HG02943 (cell line): ENCODE results near the gene UFSP1.
A peak's percentile ranks its signal among the peaks of the same experiment; 100 is the strongest.

ENCODE experiments used
- ATAC-seq: cut with Tn5 transposase; IDR thresholded peaks from one replicate; pipeline ENCODE4 v1.9.1; 2021; ENCODE audit warnings: mild to moderate bottlenecking, low read depth, moderate library complexity; ENCODE audit not compliant: unreplicated experiment

UFSP1 gene

GRCh38 chr7:100895956-100896731 is 6.6 kb upstream of the UFSP1 start:
- ATAC-seq = no peak

DNA sequence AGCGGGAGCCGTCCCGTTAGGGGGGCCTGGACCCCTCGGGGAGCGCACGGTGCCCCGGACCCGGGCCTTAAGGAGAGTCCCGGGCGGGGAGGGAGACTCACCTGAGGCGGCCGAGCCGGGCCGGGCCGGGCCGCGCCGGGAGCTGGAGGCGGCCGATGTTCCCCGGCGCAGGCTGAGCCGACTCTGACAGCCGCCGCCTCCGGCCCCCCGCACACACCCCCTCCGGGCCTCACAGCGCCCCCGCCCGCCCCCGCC is 6.1 kb upstream of the UFSP1 start, which contains the start of gene ACHE:
ACHE (minus strand) TSS at position 188 of the 255 bp plus-strand sequence. CDS start 1,656 bp downstream, outside the sequence.
- ATAC-seq = no peak

DNA sequence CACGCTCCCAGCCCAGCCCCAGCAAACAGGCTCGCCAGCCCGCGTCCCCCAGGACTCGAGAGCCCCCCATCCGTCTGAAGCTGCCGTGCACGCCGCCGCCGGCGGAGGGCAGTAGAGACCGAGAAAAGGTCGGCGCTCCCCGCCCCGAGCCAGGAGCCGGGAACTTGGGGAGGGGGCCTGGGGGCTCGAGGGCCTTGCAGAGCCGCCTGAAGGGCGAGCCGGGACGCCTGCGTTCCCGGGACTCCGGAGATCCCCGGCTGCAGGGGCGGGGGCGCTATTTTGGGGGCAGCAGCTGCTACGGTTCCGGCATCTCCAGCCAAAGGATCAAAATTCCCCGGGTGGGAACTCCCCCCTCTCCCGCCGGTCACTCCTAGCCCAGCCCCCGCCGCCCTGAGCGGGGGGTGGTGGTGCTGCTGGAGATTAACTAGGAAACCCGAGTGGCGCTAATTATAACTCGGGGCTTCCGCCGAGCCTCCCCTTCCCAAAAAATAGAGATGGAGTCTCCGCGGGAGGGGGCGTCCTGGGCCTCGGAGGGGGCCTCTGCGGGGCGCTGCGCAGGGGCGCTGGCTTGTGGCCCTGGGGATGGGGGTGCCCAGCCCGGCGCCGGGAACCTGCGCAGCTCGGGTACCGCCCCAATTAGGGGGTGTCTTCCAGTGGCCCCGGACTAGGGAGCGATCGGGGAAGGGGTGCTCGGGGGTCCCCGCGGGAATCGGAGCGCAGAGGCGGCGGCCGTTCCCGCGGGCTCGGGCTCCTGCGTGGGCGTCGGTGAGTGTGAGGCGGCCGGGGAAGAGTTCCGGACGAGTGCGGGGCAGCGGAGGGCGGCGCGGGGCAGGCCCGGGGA is 5.6 kb upstream of the UFSP1 start:
- no peak for ATAC-seq

- no peak for ATAC-seq
These were observed 4.6 kb upstream of the UFSP1 start for GRCh38 chr7:100893910-100894721.

GRCh38 chr7:100893318-100893895 is 3.9 kb upstream of the UFSP1 start:
- ATAC-seq = no peak

DNA sequence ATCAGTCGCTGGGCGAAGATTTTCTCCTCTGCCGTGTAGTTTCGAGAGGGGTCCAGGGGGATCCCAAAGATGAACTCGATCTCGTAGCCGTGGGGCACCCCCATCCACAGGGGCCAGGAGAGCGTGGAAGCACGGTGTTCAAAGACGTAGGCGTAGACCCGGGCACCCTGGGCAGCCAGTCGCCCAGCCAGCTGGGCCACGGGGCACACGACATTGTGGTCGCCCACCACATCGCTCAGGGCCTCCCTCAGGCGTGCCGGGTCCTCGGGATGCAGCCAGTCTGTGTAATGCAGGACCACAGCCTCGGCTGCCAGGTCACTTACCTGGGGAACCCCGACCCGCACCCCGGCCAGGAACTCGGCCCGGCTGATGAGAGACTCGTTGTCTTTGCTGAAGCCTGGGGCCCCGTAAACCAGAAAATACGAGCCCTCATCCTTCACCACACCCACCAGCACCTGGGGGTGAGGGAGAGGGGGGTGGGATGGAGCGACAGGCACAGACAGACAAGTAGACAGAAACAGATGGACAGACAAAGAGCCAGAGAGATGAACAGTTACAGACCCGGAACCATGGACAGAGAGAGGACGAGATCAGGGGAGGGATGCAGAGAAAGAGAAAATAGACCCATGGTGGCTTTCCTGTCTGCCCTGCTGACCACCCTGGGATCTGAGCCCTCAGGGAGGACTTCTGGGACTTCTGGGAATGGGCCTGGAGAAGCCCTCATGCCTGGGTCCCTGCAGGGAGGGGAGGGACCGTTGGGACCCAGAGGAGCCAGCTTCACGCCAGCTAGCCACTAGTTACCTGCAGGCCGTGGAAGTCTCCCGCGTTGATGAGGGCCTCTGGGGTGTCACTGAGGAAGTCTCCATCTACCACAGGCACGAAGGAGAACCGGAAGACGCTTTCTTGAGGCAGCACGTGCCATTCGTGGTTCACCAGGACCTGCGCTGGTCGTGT is 3.1 kb upstream of the UFSP1 start:
- ATAC-seq = no peak

- no peak for ATAC-seq
These were observed 2.2 kb upstream of the UFSP1 start for GRCh38 chr7:100891568-100892247.

DNA sequence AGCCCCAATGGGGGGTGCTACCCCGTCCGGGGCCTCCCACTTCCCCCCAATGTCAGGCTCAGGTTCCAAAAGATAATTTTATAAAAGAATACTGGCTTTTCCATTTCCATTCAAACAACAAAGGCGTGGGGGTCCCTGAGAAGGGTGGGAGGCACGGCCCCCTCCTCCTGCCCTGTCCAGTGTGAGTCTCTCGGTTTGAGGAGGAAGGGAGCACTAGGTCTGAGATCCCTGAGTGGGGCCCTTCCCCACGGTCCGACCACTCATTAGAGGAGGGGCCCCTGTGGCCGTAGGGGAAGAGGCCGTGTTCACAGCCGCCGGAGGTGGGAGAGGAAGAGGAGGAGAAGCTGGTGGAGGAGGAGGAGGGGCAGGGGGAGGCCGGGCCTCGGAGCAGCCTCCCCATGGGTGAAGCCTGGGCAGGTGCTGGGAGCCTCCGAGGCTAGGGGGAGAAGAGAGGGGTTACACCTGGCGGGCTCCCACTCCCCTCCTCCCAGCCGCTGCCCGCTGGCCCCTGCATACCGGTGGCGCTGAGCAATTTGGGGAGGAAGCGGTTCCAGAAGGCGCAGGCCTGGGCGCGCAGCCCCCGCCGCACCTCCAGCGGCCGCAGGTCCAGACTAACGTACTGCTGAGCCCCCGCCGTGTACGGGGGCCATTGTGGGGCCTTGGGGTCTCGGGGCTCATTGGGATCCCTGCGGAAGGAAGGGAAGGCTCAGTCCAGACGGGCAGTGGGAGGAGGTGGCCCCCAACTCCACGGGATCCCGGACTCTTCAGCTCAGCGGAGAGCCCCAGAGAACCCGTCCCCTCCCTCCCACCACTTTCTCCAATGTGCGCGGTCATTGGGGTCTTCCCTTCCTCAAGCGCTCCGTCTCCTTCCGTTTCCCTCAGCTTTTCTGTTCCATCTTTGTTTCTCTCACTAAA is 1.4 kb upstream of the UFSP1 start:
- no peak for ATAC-seq

DNA sequence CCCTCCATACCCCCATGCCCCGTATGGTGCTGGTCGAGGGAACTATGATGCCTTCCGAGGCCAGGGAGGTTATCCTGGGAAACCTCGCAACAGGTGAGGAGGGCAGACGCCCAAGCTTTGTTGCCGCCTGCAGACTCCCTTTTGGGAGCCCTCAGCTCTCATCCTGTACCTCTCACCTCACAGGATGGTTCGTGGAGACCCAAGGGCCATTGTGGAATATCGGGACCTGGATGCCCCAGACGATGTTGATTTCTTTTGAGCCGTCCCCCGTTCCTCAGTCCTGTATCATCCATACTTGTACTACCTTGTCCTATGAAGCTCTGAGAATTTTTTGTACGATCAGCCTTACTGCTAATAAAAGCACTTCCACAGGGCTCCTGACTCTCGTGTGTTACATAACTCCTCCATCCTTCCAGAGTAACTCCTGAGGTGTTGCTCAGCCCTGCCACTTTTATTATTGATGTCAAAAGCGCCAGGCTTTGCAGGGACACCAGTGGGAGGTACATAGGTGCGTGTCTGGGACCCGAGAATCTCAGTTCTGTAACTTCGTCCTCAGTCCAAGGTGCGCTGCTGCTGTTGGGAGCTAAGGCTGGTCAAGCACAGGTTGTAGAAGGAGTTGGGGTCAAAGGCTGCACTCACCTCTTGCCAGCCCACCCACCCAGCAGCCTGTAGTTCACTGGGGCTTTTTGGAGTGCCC is 1.1 kb downstream of the UFSP1 start:
- ATAC-seq = no peak

- peak; percentile 45 for ATAC-seq
These were observed 1.8 kb downstream of the UFSP1 start for GRCh38 chr7:100887516-100888290.

DNA sequence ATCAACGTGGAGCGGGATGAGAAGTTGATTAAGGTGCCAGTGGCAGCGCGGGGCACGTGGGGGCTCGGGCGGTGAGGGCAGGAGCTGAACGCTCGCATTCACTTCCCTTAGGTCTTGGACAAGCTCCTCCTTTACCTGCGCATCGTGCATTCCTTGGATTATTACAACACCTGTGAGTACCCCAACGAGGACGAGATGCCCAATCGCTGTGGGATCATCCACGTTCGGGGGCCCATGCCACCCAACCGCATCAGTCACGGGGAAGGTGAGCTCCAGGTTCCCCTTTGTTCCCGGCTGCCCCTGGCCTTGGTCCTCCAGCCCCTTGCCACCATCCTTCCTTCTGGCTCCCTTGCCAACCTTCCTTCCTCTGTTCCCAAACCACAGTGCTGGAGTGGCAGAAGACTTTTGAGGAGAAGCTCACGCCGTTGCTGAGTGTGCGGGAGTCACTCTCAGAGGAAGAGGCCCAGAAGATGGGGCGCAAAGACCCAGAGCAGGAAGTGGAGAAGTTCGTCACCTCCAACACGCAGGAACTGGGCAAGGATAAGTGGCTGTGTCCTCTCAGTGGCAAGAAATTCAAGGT is 2.5 kb downstream of the UFSP1 start:
- no peak for ATAC-seq

- ATAC-seq = no peak
These were observed 3.2 kb downstream of the UFSP1 start for GRCh38 chr7:100886142-100886935.

DNA sequence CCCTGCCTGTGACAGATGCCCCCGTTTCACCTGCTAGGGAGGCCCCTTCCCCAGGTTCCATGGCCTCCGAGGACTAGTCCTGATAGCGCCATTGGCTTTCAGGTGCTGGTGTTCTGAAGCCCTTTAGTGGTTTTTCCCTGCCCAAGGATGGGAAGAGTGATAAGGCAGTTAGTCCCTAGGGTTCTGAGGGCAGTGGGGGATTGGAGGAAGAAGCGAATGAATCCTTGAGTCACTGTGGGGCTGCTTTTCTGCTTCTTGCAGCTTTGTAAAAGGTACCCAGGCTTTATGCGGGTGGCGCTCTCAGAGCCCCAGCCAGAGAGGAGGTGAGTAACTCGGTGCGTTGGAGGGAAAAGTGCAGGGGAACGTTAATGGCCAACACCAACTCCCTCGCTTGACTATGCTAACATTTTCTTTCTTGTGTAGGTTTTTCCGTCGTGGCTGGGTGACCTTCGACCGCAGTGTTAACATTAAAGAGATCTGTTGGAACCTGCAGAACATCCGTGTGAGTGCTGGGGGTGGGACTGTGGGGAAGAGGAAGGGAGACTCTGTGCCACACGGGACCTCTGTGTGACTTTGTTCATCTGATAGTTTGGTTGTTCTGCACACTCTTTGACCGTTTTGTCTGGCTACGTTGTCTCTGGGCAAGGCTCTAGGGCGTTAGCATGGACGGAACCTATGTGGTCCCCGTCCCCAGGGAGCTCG is 3.9 kb downstream of the UFSP1 start:
- no peak for ATAC-seq

GRCh38 chr7:100884736-100885439 is 4.6 kb downstream of the UFSP1 start:
- no peak for ATAC-seq
